ENCODE measurements around the gene KRTAP1-4.

The KRTAP1-4 gene

DNA sequence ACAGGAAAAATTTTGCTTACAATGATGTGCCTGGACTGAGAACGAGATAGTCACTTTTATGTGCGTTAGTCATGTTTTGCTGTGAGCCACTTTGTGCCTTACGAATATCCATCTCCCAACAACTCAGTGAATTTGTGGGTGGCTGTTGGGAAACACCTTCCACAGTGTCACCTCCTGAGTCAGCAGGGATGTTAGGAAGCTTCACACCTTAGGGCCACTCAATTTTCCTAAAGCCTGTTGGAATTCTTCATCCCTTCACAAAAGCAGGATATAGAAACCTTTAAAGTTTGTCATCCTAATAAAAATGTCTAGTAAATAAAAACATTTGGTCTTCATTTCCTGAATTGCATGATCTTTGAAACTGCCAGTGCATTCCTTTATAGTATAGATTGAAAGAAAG is 16.8 kb downstream of the KRTAP1-4 start:
- Histone ChIP-seq H3K4me3 (ENCODE audit: low read length) (no peak overlapping the region), H3K79me2 (ENCODE audit: low read length) (no peaks in the 10 kb centered on the region), H3K9me3 (ENCODE audit: insufficient read depth, low read length) (no peaks in the 10 kb centered on the region), H3K27me3 (ENCODE audit: low read depth, low read length) (peaks cover 25% of the 10 kb centered on the region), H2AFZ (ENCODE audit: low read depth, low read length) (no peak overlapping the region), H4K20me1 (ENCODE audit: insufficient read depth, low read length) (no peaks in the 10 kb centered on the region), H3K4me2 (ENCODE audit: low read length) (no peak overlapping the region), H3K4me1 (ENCODE audit: low read length) (no peaks in the 10 kb centered on the region), H3K36me3 (replicated peaks; ENCODE audit: low read depth, low read length) (no peaks in the 10 kb centered on the region), H3K9ac (ENCODE audit: low read length) (no peak overlapping the region), H3K27ac (ENCODE audit: low read length) (no peak overlapping the region)
- TF ChIP-seq, protein P1, sequence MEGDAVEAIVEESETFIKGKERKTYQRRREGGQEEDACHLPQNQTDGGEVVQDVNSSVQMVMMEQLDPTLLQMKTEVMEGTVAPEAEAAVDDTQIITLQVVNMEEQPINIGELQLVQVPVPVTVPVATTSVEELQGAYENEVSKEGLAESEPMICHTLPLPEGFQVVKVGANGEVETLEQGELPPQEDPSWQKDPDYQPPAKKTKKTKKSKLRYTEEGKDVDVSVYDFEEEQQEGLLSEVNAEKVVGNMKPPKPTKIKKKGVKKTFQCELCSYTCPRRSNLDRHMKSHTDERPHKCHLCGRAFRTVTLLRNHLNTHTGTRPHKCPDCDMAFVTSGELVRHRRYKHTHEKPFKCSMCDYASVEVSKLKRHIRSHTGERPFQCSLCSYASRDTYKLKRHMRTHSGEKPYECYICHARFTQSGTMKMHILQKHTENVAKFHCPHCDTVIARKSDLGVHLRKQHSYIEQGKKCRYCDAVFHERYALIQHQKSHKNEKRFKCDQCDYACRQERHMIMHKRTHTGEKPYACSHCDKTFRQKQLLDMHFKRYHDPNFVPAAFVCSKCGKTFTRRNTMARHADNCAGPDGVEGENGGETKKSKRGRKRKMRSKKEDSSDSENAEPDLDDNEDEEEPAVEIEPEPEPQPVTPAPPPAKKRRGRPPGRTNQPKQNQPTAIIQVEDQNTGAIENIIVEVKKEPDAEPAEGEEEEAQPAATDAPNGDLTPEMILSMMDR (IDR thresholded peaks at IDR 0.05; ENCODE audit: low read depth, low read length) = no peak
- no peak for TF ChIP-seq EZH2phosphoT487 (IDR thresholded peaks at IDR 0.05; ENCODE audit: low read depth)

GRCh38 chr17:41012326-41013120 is 17.5 kb downstream of the KRTAP1-4 start:
- Histone ChIP-seq H4K20me1 (ENCODE audit: insufficient read depth, low read length) (no peaks in the 10 kb centered on the region), H3K27ac (ENCODE audit: low read length) (no peak overlapping the region), H2AFZ (ENCODE audit: low read depth, low read length) (no peak overlapping the region), H3K4me1 (ENCODE audit: low read length) (no peaks in the 10 kb centered on the region), H3K36me3 (replicated peaks; ENCODE audit: low read depth, low read length) (no peaks in the 10 kb centered on the region), H3K9me3 (ENCODE audit: insufficient read depth, low read length) (no peaks in the 10 kb centered on the region), H3K4me2 (ENCODE audit: low read length) (no peak overlapping the region), H3K79me2 (ENCODE audit: low read length) (no peaks in the 10 kb centered on the region), H3K27me3 (ENCODE audit: low read depth, low read length) (peaks cover 25% of the 10 kb centered on the region), H3K9ac (ENCODE audit: low read length) (no peak overlapping the region), H3K4me3 (ENCODE audit: low read length) (no peak overlapping the region)
- TF ChIP-seq, protein P1 (IDR thresholded peaks at IDR 0.05; ENCODE audit: low read depth, low read length) = no peak
- TF ChIP-seq EZH2phosphoT487 (IDR thresholded peaks at IDR 0.05; ENCODE audit: low read depth) = no peak

DNA sequence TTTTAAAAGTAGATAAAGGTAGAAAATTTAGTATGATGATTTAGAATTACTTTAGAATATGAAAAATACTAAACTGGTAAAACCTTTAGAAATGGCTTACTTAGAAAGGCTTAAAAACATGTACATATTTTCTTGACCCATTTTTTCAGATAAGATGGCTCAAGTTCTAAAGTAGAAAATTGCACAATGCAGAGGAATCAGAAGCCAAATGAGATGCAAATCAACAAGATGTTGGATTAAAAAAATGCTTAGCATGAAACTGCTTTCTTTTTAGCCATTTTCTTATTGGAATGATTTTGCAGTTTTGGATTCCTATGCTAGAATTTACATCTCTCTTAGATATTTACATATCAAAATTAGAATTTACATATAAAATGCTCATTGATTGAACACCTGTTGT is 19.6 kb downstream of the KRTAP1-4 start:
- Histone ChIP-seq H3K79me2 (ENCODE audit: low read length) (no peaks in the 10 kb centered on the region), H3K4me3 (ENCODE audit: low read length) (no peak overlapping the region), H3K9ac (ENCODE audit: low read length) (no peak overlapping the region), H3K27ac (ENCODE audit: low read length) (no peak overlapping the region), H3K4me2 (ENCODE audit: low read length) (no peak overlapping the region), H2AFZ (ENCODE audit: low read depth, low read length) (no peak overlapping the region), H3K27me3 (ENCODE audit: low read depth, low read length) (peaks cover 17% of the 10 kb centered on the region), H3K4me1 (ENCODE audit: low read length) (no peaks in the 10 kb centered on the region), H3K36me3 (replicated peaks; ENCODE audit: low read depth, low read length) (no peaks in the 10 kb centered on the region), H4K20me1 (ENCODE audit: insufficient read depth, low read length) (no peaks in the 10 kb centered on the region), H3K9me3 (ENCODE audit: insufficient read depth, low read length) (no peaks in the 10 kb centered on the region)
- no peak for TF ChIP-seq EZH2phosphoT487 (IDR thresholded peaks at IDR 0.05; ENCODE audit: low read depth)
- TF ChIP-seq, protein P1 (IDR thresholded peaks at IDR 0.05; ENCODE audit: low read depth, low read length) = no peak

GRCh38 chr17:41009936-41010335 is 20.1 kb downstream of the KRTAP1-4 start:
- Histone ChIP-seq H3K4me1 (ENCODE audit: low read length) (no peaks in the 10 kb centered on the region), H3K27ac (ENCODE audit: low read length) (no peak overlapping the region), H3K4me3 (ENCODE audit: low read length) (no peak overlapping the region), H3K36me3 (replicated peaks; ENCODE audit: low read depth, low read length) (no peaks in the 10 kb centered on the region), H3K27me3 (ENCODE audit: low read depth, low read length) (peaks cover 14% of the 10 kb centered on the region), H3K4me2 (ENCODE audit: low read length) (no peak overlapping the region), H3K9ac (ENCODE audit: low read length) (no peak overlapping the region), H4K20me1 (ENCODE audit: insufficient read depth, low read length) (no peaks in the 10 kb centered on the region), H3K9me3 (ENCODE audit: insufficient read depth, low read length) (no peaks in the 10 kb centered on the region), H2AFZ (ENCODE audit: low read depth, low read length) (no peak overlapping the region), H3K79me2 (ENCODE audit: low read length) (no peaks in the 10 kb centered on the region)
- no peak for TF ChIP-seq EZH2phosphoT487 (IDR thresholded peaks at IDR 0.05; ENCODE audit: low read depth)
- TF ChIP-seq, protein P1 (IDR thresholded peaks at IDR 0.05; ENCODE audit: low read depth, low read length) = no peak
